ENCODE results near the gene FAM177B.

Gene FAM177B

DNA sequence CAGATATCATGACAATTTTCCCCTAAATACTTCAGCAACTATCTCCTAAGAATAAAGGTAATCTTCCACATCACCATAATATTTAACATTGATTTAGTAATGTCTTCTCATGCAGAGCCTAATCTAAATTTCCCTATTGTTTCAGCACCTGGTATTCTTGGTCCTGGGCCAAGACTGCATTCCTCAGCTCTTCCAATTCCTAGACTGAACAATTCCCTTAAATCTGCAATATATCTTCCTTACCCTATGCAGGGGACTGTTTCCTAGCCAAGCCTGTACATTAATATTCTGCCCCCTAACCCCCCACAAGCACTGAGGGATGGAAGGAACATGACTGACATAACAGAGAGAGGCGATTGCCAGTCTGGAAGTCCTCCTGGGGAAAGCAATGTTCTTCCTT, 49.1 kb downstream of the FAM177B start:
- peak; percentile 11 for DNase-seq (ENCODE audit: low read depth, low spot score)

DNA sequence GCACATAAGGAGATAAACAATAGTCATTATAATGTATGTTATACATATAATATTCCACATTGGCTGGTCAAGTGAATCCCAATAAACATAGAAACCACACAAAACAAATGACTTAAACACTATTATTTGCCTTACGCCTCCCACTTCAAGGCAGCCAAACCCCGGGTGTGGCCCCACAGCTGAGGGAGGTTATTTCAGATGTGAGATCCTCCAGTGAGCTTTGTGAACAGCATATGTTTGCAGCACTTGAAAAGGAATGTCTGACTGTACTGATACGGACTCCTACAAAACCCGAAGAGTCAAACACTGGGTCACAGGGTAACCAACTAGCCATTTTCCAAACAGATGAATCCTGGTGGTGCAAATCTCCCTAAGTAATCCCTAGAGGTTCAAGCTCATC, 50.7 kb downstream of the FAM177B start:
- no peak for DNase-seq (ENCODE audit: low read depth, low spot score)

DNA sequence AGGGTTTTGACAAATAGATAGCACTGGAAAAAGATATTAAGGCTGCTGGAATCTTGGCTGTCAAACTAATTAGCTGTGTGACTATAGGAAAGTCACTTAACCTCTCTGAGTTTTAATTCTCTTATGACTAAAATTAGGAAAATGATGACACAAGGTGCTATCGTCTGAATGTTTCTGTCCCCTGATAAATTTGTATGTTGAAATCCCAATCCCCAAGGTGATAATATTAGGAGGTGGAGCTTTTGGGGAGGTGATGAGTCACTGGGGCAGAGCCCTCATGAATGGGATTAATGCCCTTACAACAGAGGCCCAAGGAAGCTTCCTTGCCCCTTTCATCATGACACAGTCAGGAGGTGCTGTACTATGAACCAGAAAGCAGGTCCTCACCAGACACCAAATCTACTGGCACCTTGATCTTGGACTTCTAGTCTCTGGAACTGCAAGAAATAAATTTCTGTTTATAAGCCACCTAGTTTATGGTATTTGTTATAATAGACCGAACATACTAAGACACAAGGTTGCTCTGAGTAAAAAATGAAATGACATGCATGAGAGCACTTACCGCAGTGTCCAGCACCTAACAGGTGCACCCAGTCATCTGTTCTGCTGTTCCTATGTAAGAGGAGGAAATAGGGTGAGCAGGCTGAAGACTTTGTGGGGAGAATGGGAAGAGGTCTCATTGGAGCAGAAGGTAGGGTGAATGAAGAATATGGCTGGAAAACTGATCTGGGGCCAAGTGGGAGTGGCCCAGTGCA, 51.6 kb downstream of the FAM177B start:
- no peak for DNase-seq (ENCODE audit: low read depth, low spot score)

DNA sequence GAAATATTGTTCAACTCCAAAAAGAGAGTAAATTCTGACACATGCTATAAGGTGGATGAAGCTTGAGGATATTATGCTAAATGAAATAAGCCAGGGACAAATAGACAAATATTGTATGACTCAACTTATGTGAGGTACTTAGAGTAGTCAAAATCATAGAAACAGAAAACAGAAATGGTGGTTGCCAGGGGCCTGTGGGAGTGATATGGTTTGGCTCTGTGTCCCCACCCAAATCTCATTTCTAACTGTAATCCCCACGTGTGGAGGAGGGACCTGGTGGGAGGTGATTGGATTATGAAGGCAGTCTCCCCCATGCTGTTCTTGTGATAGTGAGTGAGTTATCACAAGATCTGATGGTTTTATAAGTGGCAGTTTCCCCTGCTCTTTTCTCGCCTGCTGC, 53.1 kb downstream of the FAM177B start:
- no peak for DNase-seq (ENCODE audit: low read depth, low spot score)

DNA sequence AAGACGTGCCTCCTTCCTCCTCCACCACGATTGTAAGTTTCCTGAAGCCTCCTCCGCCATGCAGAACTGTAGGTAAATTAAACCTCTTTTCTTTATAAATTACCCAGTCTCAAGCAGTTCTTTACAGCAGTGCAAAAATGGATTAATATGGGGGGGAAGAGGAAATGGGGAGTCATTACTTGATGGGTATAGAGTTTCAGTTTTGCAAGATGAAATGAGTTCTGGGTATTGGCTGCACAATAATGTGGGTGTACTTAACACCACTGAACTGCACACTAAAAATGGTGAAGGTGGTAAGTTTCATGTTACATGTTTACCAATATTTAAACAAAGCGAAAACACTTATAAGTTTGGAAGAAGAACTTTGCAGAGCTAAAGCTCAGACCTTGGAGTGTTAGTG, 53.5 kb downstream of the FAM177B start:
- no peak for DNase-seq (ENCODE audit: low read depth, low spot score)

DNA sequence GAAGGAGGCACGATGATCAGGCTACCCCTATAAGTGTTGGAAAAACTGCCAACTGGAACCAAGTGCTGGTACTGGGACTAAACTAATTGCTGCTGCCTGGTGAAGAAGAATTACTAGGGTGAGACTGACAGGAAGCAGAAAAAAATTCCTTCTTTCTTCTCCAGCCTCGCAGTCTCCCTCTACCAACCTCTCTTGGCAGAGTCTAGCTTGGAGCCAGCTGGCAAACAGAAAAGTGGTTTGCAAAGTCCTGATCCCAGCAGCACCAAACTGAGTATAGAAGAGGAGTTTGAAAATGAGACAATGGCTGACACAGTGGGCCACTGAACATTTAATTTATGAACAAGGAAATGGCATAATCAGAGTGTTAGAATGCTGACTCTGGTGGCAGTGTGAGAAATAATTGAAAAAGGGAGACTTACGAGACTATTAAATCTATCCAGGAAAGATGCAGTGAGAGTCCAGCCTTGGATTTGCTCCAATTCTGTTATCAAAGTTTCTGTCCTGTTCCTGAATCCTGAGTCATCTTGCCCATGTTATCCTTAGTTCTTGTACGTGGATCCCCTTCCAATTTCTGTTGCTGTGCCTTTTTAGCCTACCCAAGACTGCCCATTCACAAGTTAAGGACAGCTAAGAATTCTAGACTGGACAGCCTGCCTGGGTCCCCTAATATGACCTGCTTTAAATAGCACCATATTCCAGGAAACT, 54.2 kb downstream of the FAM177B start:
- DNase-seq (ENCODE audit: low read depth, low spot score): peak; percentile 26

DNA sequence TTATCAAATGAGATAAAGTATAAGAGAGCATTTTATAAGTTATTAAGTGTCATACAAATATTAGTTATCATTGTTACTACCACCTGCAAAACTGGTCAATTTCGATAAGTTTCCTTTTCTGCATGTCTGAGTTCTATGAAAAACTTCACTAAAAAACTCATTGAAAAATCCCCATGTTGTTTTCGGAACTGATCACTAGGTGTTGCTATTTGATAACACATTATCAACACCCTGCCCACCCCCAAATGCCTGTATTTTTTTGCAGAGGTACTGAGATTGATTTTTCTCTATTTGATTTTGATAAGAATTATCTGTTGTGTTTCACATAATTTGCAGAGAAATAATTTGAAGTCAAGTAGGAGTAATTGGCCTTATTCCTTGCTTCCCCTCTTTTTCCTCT, 55.7 kb downstream of the FAM177B start:
- peak; percentile 49 for DNase-seq (ENCODE audit: low read depth, low spot score)

DNA sequence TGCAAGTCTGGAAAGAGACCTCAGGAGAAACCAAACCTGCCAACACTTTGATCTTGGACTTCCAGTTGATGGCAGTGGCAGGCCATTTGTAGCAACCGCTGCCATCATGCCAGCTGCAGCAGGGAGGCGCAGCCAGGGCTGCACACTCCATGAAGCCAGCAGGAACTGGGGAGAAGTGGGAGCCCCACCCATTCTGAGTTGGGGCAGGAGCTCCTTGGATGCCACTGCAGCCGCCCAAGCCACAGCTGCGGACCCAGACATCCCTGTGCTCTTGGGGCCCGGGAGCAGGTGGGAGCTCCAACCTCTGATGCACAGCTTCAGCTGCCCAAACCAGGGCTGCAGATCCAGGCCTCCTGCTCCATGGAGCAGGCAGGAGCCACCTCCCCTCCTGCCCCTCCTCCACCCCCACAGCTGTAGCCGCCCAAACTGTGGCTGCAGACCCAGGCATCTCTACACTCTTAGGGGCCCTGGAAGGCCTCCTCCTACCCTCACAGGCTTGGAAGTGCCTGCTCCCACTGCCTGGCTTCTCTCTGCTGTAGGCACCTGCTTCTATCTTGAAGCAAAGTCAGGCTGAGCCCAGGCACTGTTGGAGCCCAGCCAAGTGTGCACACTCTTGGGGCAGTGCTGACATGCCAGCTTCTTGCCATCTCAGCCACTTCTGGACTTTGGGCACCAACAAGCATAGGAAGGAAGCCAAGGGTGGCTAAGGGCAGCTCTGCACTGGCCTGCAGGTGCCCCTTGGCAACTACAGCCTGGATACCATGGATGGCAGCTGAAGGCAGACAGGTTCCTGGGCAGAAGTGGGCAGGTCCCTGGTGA, 57.9 kb downstream of the FAM177B start:
- no peak for DNase-seq (ENCODE audit: low read depth, low spot score)

DNA sequence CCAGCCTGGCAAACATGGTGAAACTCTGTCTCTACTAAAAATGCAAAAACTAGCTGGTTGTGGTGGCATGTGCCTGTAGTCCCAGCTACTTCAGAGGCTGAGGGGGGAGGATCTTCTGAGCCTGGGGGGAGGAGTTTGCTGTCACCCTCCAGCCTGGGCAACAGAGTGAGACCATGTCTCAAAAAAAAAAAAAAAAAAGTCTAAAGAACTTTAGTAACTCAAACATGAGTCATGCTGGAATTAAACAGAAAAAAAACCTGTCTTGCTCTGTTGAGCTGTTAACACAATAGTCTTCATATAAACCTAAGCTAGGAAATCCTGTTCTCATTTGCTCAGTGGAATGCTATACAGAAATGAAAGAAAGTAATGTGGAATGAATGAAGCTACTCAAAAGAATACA, 61.1 kb downstream of the FAM177B start:
- peak; percentile 61 for DNase-seq (ENCODE audit: low read depth, low spot score)

DNA sequence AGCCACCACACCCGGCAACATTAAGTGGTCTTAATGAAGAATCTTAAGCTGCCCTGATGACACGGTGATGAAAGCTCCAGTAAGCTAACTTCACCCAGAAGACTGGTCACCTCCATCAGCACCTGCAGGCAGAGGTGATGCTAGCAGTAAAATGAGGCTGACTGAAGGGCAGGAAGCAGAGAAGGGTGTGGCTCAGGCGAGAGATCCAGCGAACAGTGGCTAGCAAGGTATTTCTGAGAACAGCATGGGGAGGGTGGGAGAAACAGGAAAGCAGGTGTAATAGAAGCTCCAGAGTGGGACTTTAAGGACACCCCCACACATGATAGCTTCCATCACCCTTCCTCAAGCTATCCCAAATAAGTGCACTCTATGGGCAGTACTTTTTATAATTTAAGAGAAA, 62.0 kb downstream of the FAM177B start:
- DNase-seq (ENCODE audit: low read depth, low spot score): no peak

Measured in astrocyte of the hippocampus (primary cell).